AG09319 (cell line): ENCODE results near the gene WASF3.

Experiments
- DNase-seq: peaks from one replicate; pipeline ENCODE4 v3.0.0-alpha.2; 2010; ENCODE audit warnings: low read depth; ENCODE audit errors: extremely low read depth
- TF ChIP-seq, protein P1 (sequence below): IDR thresholded peaks from 2 replicates; pipeline ENCODE4 v1.5.1; 2011; ENCODE audit warnings: low read depth, mild to moderate bottlenecking, inconsistent platforms, low read length, moderate library complexity

WASF3 gene

DNA sequence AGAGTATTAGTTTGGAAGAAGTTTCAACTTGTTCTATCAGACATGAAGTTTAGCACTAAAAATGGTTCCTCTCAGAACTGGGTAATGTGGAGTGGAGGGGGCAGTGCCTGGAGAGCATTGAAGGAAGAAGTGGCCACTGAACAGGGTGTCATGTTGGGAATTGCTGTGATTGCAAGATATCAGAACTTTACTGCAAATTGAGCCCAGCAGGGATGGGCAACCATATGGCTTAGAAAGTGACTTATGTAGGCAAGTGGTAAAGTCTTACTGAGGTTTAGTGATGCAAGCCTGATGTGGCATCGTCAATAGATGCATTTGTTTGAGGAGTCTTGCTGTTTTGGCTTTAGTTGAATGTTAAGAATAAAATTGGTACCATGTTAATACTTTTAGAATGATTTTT lies 31.7 kb downstream of the WASF3 start:
- no peak for DNase-seq
- TF ChIP-seq, protein P1, sequence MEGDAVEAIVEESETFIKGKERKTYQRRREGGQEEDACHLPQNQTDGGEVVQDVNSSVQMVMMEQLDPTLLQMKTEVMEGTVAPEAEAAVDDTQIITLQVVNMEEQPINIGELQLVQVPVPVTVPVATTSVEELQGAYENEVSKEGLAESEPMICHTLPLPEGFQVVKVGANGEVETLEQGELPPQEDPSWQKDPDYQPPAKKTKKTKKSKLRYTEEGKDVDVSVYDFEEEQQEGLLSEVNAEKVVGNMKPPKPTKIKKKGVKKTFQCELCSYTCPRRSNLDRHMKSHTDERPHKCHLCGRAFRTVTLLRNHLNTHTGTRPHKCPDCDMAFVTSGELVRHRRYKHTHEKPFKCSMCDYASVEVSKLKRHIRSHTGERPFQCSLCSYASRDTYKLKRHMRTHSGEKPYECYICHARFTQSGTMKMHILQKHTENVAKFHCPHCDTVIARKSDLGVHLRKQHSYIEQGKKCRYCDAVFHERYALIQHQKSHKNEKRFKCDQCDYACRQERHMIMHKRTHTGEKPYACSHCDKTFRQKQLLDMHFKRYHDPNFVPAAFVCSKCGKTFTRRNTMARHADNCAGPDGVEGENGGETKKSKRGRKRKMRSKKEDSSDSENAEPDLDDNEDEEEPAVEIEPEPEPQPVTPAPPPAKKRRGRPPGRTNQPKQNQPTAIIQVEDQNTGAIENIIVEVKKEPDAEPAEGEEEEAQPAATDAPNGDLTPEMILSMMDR, result no peak

DNA sequence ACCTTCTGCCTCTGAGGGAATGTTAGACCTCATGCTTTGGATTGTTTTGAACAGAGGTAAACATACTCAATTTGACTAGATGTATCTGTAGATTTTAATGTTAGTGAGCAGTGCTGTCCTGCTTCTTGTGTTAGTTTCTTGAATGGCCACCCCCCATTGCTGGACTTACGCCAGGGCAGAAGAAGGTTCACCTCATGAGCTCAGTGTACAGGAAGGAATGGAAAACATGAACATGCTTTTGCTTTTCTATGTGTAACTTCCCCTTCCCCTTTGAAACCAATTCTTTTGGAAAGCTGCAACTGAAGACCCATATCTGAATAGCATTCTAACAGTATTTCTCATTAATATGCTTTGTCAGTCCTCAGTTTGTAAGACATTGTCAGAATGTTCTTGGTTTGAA lies 32.3 kb downstream of the WASF3 start:
- no peak for DNase-seq
- TF ChIP-seq, protein P1, result no peak

DNA sequence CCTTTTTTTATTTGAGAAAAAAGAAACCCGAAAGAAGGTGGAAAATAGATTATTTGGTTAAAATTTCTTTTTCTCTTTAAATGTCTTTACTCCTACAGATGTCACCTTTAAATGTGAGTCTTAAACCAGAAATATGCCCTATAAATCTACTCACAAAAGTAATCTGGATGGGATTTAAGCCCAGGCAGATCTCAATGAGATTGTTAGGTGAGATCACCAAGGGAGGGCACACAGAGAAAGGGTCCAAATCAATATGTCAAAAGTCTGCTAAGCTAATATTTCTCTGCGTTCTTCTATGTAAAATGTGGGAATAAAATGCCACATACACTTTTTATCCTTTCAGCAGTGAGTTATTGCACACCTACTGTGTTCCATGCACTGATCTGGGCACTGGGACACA lies 32.9 kb downstream of the WASF3 start:
- DNase-seq, result no peak
- TF ChIP-seq, protein P1, result no peak

DNA sequence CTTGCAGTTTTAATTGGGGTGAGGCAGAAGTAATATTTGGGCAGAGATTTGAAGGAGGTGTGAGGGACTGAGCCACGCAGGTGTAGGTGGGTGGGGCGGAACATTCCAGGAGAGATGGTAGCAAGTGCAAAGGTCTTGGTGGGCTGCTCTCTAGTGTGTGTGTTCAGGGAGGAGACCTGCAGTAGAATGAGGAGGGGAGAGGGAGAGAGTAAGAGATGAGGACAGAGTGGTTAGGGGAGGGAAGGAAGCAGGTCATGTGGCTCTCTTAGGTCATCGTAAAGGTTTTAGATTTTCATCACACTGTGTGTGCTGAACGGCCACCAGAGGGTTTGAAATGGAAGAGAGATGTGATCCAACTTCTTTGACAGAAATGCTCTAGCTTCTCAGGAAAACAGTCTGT lies 33.5 kb downstream of the WASF3 start:
- no peak for DNase-seq
- TF ChIP-seq, protein P1, result no peak

DNA sequence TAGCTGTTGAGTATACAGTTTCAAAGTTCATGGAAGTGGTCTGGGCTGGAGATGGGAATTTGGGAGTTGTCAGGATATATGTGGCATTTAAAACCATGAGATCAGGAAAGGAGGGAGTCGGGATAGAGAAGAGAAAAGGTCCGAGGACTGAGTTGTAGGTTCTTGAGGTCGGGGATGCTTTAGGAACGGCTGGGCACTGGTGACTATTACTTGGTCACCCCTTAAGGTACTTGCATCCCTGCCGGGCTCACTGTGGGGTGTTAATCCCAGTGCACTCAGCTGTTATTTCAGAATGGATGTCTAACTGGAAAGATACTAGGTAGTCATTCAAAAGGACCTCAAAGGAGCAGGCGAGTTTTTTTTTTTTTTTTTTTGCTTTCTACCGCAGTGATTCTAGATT lies 34.2 kb downstream of the WASF3 start:
- TF ChIP-seq, protein P1, result no peak
- DNase-seq, result no peak

DNA sequence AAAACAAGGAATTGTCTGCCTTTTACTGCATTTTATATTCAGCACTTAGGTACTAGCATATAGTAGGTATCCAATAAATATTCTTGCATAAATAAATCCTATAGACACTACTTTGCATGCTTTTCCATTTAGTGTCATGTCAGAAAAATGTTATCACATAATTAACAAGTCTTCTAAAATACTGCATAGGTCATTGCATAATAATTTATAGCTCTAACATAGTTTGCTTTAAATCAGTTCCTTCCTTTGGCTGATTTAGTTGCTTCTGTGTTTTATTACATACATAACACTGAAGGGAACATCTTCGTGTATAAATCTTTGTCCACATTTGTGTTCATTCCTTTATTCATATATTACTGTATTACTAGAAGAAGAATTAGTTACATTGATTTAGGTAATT lies 36.2 kb downstream of the WASF3 start:
- TF ChIP-seq, protein P1, result no peak
- no peak for DNase-seq

DNA sequence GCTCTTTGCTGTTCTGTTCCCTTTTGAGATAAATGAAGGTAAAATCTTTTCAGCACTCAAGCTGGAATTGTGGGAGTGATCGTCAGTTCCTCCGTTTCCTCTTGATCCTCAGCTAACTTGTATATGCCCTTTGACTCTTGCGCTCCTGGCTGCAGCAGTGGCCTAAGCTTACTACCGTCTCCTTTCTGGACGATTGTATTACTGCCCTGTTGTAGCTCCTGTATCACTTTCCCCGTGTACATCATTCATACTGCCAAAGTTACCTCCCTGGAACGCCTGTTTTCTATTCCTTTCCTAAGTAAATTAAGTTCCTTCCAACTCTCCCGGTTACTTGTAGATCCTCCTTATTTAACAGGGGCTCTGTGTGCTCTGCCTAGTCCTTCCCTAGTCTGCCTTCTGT lies 36.9 kb downstream of the WASF3 start:
- TF ChIP-seq, protein P1, result no peak

DNA sequence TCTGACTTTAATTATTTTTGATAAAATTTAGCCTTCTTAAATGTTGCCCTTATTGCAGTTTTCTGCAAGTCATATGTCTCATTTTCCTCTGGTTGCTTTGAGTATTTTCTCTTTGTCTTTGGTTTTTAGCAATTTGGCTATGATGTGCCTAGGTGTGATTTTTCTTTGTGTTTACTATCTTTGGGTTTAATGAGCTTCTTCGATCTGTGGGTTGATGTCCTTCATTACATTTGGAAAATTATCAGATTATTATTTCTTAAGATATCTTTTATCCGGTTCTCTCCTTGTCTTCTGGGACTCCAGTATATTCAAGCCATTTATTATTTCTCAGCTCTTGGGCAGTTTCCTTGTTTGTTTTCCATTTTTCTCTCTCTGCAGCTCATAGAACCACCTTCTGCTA lies 39.0 kb downstream of the WASF3 start:
- no peak for DNase-seq
- TF ChIP-seq, protein P1, result no peak

More for the DNA sequence above, 36.9 kb downstream of the WASF3 start:
- no peak for DNase-seq
